Embryonic facial prominence (tissue), 1 donor: Measurements from ENCODE around the gene VTI1A.
"Not testable (repeated sequence)": the region's sequence is repeated elsewhere in the genome, so short reads cannot be mapped to it uniquely, and the experiment has no call there.

Source experiments
- DNase-seq: peaks from one replicate; pipeline ENCODE4 v3.0.0-alpha.2; 2016; ENCODE audit errors: extremely low spot score

Gene VTI1A

DNA sequence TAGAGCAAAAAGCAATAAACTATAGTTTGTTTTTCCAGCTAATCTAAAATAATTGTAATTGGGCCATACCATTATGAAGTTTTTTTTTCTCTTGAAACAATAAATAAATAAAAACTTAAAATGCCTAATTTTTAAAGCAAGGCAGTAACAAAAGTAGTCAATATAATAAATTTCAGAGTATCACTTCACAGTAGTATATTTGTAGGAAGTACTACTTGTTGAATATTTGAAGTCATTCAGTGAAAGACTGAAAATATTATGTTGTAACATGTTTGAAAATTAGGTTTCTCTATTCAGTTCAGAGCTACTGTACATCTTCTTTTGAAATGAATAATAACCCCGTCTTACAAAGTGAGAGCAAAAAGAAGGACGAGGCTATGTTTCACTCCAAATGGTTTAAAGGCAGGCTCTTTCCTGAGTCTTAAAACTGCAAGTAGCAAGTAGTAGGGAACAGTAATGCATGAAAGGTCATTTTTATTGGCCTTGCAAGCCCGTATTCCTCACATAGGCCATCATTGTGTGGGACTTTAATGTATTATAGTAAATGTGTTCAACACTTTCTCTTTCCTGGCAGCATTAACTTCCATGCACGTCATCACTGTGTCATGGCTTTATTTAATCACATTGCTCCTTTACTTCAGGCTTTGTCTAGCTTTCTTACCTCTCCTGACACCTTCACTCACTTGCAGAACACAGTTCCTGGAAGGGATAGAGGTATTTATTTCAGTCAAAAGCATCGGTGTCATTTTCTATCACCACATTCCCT lies 141.4 kb downstream of the VTI1A start:
- no peak for DNase-seq

DNA sequence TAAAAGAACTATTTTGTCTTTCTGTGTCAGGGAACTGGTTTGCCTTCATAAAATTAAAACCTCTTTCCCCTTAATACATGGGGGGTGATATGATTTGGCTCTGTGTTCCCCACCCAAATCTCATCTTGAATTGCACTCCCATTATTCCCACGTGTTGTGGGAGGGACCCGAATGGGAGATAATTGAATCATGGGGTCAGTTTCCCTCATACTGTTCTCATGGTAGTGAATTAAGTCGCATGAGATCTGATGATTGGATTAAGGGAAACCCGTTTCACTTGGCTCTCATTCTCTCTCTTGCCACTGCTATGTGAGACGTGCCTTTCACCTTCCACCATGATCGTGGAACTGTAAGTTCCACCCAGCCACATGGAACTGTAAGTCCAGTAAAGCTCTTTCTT lies 142.1 kb downstream of the VTI1A start:
- no peak for DNase-seq

GRCh38 chr10:112590786-112591185 lies 143.8 kb downstream of the VTI1A start:
- not testable (repeated sequence) for DNase-seq

GRCh38 chr10:112593023-112593422 lies 146.0 kb downstream of the VTI1A start:
- DNase-seq: no peak

GRCh38 chr10:112601214-112602090 lies 154.4 kb downstream of the VTI1A start:
- no peak for DNase-seq

DNA sequence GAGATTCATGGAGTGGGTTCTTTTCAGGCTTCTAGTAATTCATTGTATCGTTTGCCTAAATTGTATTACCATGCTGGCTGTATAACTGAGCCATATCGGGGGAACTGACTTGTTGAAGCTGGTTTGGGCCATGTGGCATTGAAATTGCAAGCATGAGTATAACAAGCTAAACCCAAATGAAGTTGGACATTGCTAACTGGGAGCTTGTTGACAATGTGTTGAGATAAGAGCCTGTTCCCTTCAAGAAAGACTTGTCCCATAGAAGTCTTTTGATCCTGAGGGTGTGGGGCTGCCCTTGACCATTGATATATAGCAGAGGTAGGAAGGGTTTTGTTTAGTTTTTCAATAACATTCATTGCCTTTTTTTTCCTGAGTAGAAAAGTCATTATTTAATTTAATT lies 156.0 kb downstream of the VTI1A start:
- DNase-seq: no peak

GRCh38 chr10:112605063-112605462 lies 158.0 kb downstream of the VTI1A start:
- no peak for DNase-seq

DNA sequence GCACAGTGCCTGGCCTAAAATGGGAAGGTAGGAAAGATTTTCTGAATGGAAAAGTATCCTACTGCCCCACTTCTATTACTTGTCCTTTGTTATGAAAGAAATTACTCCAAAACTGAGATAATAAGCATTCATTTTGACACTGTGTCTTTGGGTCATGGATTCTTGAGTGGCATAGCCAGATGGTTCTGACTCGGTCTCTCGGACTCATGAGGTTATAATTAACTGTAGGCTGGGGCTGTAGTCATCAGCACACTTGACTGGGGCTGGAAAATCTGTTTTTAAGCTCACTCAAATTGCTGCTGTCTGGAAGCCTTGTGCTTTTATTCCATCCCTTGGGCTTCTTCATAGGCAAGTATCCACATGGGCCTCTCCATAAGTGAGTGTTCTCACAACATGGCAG lies 160.5 kb downstream of the VTI1A start:
- DNase-seq: no peak

DNA sequence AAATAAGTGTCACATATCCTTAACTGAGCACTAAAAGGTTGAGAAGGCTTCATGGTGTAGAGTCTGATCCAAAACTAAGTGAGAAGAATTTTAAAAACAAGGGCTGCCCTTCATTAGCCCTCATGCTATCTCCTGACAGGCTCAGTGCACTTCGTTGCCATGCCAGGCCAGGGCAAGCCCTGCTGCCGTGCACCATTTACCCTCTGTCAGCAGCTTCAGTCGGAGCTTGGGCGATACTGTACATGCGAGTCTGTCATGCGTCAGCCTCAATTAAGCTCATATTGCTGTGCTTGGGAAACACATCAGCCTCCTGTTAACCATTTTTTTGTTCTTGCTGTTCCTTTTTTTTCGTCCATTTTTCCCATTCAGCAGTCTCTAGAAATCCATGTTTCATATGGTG lies 166.6 kb downstream of the VTI1A start:
- DNase-seq: no peak

DNA sequence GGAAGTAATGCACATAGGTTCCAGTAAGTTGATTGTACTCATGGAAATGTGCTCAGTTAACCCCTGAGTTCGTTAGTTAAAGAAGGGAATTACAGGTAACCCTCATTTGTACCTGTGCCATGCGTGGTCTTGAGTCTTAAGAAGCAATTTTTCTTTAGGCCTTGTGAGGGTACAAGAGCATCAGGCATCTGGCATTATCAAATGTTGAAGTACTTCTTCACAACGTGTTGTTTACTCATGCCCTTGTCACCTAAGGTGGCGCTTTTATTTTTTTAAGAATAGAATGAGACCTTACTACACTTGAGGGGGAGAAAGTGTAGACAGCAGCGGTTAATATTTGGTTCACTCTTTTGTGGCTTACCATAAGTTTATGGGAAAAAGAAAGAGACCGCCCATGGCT lies 167.1 kb downstream of the VTI1A start:
- DNase-seq: no peak

- no peak for DNase-seq
These were observed 167.6 kb downstream of the VTI1A start for GRCh38 chr10:112614586-112614985.

DNA sequence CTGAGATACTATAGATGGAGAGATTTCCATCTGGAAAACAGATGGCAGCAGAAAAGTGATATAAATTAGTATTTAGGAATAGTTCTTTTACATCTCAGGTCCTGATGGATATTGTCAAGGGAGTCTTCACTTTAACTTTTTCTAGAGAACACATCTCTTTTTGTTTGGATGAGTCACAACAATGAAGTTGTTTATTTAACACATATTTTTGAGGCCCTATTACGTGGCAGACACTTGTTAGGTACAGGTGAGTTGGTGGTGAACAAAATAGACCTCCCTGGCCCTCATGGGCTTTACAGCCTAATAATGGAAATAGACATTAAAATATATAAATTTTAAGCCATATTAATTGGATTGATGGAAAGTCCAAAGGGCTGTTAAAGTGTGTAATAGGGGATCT lies 168.3 kb downstream of the VTI1A start:
- DNase-seq: no peak

GRCh38 chr10:112616647-112617046 lies 169.6 kb downstream of the VTI1A start:
- no peak for DNase-seq

GRCh38 chr10:112618814-112619213 lies 171.8 kb downstream of the VTI1A start:
- DNase-seq: no peak

DNA sequence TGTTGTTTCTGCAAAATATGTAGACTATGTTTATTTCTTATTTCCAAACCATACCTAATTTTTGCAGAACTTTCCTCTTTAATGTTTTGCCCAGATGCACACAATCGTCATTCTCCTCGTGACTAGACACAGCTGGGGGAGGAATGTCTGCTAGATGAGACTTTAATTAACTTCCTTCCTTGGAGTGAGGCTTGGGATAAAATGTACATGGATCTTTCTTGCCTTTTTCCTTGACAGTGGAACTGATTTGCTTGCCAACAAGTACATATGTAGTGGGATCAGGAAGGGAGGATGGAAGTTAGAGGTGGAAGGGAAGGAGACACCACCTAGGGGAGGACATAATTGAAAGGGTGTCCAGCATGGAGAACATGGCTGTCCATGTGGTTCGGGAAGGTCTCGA lies 172.5 kb downstream of the VTI1A start:
- no peak for DNase-seq

DNA sequence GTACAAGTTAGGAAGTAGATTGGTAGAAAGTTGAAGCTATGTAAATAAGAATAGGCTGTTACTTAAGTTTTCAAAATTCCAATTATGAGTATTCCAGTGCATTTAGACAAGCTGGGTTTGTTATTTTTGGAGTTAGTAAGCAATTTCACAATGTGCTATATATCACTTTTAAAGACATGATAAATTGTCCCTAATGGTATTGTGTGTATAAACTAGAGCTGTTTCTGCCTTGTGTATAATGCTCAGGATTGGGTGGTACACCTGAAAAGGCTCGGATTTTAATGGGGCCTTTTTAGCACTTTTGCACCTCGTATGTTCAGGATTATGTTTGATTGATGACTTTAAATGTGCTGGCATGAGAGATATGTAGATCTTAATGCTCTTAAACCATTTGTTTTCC lies 175.8 kb downstream of the VTI1A start:
- no peak for DNase-seq

DNA sequence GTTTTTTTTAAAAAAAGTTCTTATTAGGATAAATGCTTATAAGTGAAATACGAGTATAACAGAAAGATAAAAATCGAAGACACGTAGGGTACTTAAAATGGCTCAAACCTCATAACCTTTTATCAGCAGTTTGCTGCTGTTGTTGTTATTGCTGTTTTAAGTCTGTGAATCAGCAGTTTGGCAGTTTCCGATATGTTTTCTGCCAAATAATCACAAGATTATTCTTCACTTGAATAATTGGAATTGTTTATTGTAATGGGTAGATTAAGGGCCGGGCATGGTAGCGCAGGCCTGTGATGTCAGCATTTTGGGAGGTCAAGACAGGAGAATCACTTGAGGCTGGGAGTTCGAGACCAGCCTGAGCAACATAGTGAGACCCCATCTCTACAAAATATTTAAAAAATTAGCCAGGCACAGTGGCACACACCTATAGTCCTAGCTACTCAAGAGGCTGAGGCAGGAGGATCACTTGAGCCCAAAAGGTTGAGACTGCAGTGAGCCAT lies 177.6 kb downstream of the VTI1A start:
- DNase-seq: no peak

- no peak for DNase-seq
These were observed 182.1 kb downstream of the VTI1A start for GRCh38 chr10:112628951-112629609.

- DNase-seq: no peak
These were observed 184.7 kb downstream of the VTI1A start for GRCh38 chr10:112631501-112632400.

- DNase-seq: no peak
These were observed 187.2 kb downstream of the VTI1A start for GRCh38 chr10:112634096-112634830.

DNA sequence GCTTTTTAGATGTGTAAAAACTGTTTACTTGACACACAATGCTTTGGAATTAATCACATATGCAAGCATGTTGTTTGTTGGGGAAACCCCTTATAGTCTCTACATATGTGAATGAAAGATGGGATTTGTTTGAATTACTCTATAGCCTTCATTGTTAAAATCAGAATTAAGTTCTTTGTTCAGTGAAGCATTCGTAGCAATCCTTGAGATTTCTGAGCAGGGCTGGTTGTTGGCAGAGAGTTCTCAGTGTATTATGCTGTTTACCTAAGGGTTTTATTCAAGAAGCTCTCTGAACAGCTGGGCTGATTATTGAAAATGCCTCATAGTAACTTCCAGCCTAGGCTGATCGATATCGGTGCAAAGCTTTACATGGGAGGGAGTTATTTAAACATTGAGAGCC lies 190.9 kb downstream of the VTI1A start:
- no peak for DNase-seq
